H1 (cell line): ENCODE data around the gene TNIK. TPM values are rescaled to one million over a fixed set of nuclear protein-coding genes. Genes with fewer than 3 reads are reported as not detected.

Source experiments
- CTCF ChIA-PET: fragments of 300-600 bp; sonication (Branson Sonifier 250); formaldehyde crosslinking; loops from one replicate; lab custom pipeline; 2021; ENCODE audit not compliant: partially characterized antibody; lab: Charles Lee
- POLR2A ChIA-PET: fragments of 300-600 bp; sonication (Branson Sonifier 250); formaldehyde crosslinking; loops from one replicate; lab custom pipeline; 2021; ENCODE audit warnings: inconsistent platforms; ENCODE audit not compliant: partially characterized antibody; lab: Charles Lee
- DNase-seq, 2 experiments: peaks; one replicate each; pipeline versions ENCODE4 v3.0.0 to v3.0.0-alpha.2; 2010 to 2022; ENCODE audit warnings: low spot score in 2 of 2, low read depth in 1 of 2, mixed read lengths in 1 of 2
- FAIRE-seq: peaks from 2 replicates; lab custom pipeline; 2011; peaks lifted over from hg19 to GRCh38; lab: Jason Lieb, UNC
- H2AFZ ChIP-seq: 2 replicates; pipeline ENCODE4 v1.8.1; 2012; ENCODE audit warnings: low read length, inconsistent platforms
- H2AK5ac ChIP-seq: 2 replicates; pipeline ENCODE4 v1.6.1; 2013; ENCODE audit warnings: low read depth, low read length
- H2BK120ac ChIP-seq: replicated peaks from 2 replicates; pipeline ENCODE3; 2013; ENCODE audit warnings: low read depth, low read length, inconsistent platforms
- H2BK12ac ChIP-seq: 2 replicates; pipeline ENCODE4 v1.6.1; 2013; ENCODE audit warnings: low read depth, low read length
- H2BK15ac ChIP-seq: 2 replicates; pipeline ENCODE4 v1.6.1; 2013; ENCODE audit warnings: low read length
- H2BK20ac ChIP-seq: 2 replicates; pipeline ENCODE4 v1.6.1; 2013; ENCODE audit warnings: low read length
- H2BK5ac ChIP-seq: 2 replicates; pipeline ENCODE4 v1.6.1; 2013; ENCODE audit warnings: low read depth, low read length
- H3K14ac ChIP-seq: 2 replicates; pipeline ENCODE4 v1.6.1; 2013; ENCODE audit warnings: inconsistent platforms; ENCODE audit not compliant: insufficient read length
- H3K18ac ChIP-seq: 2 replicates; pipeline ENCODE4 v1.6.1; 2013; ENCODE audit warnings: low read length; ENCODE audit errors: extremely low read depth
- H3K23ac ChIP-seq: 2 replicates; pipeline ENCODE4 v1.6.1; 2013; ENCODE audit warnings: inconsistent platforms; ENCODE audit not compliant: insufficient read length
- H3K23me2 ChIP-seq: 2 replicates; pipeline ENCODE4 v1.6.1; 2013; ENCODE audit warnings: low read depth, low read length
- H3K27ac ChIP-seq: 2 replicates; pipeline ENCODE4 v1.6.1; 2011; ENCODE audit warnings: low read depth, low read length, inconsistent platforms
- H3K27me3 ChIP-seq, 4 experiments: replicated peaks in 1 of 4; 1 replicate in 1 of 4; 2 replicates in 3 of 4; pipeline versions ENCODE4 v1.6.1 to v1.8.1; 2011 to 2013; ENCODE audit warnings: low read length in 3 of 4, mild to moderate bottlenecking in 3 of 4, inconsistent platforms in 2 of 4, mixed read lengths in 2 of 4, moderate library complexity in 1 of 4; ENCODE audit not compliant: control insufficient read depth in 3 of 4, insufficient read depth in 3 of 4; ENCODE audit errors: extremely low read depth in 1 of 4
- H3K36me3 ChIP-seq, 4 experiments: 2 replicates each; pipeline versions ENCODE4 v1.6.1 to v1.8.1; 2011 to 2013; ENCODE audit warnings: mild to moderate bottlenecking in 4 of 4, low read length in 3 of 4, moderate library complexity in 2 of 4, control low read depth in 1 of 4, inconsistent platforms in 1 of 4; ENCODE audit not compliant: insufficient read depth in 4 of 4, control insufficient read depth in 2 of 4
- H3K4ac ChIP-seq: replicated peaks from 2 replicates; pipeline ENCODE3; 2013; ENCODE audit warnings: low read length, low read depth, mixed read lengths, inconsistent platforms; ENCODE audit not compliant: insufficient read length
- H3K4me1 ChIP-seq, 4 experiments: replicated peaks in 1 of 4; 1 replicate in 1 of 4; 2 replicates in 3 of 4; pipeline versions ENCODE4 v1.6.1 to v1.8.1; 2011 to 2013; ENCODE audit warnings: low read length in 3 of 4, inconsistent platforms in 2 of 4, mixed read lengths in 1 of 4; ENCODE audit not compliant: insufficient read depth in 4 of 4, control insufficient read depth in 3 of 4
- H3K4me2 ChIP-seq, 2 experiments: 2 replicates each; pipeline versions ENCODE4 v1.6.1 to v1.8.1; 2011 to 2013; ENCODE audit warnings: low read depth in 2 of 2, low read length in 2 of 2, control low read depth in 1 of 2, inconsistent platforms in 1 of 2, mild to moderate bottlenecking in 1 of 2; ENCODE audit not compliant: insufficient read depth in 1 of 2
- H3K4me3 ChIP-seq, 4 experiments: fragments of 200-600, 300-600 bp in 1 of 4; sonication (generic), shearing (Covaris generic), sonication (Bioruptor Twin) in 1 of 4; 2 replicates each; pipeline versions ENCODE4 v1.5.1 to v1.8.1; 2011 to 2016; ENCODE audit warnings: low read length in 4 of 4, low read depth in 3 of 4, control low read depth in 2 of 4, inconsistent platforms in 2 of 4, mild to moderate bottlenecking in 2 of 4, mixed read lengths in 1 of 4, moderate library complexity in 1 of 4; ENCODE audit not compliant: insufficient read depth in 2 of 4; ENCODE audit errors: extremely low read depth in 1 of 4
- H3K56ac ChIP-seq: replicated peaks from 2 replicates; pipeline ENCODE3; 2013; ENCODE audit warnings: low read depth, mild to moderate bottlenecking, mixed read lengths, low read length, inconsistent platforms; ENCODE audit not compliant: insufficient read length
- H3K79me1 ChIP-seq: 2 replicates; pipeline ENCODE4 v1.6.1; 2013; ENCODE audit warnings: low read depth, low read length, control low read depth
- H3K79me2 ChIP-seq, 2 experiments: 2 replicates each; pipeline versions ENCODE4 v1.6.1 to v1.8.1; 2012 to 2013; ENCODE audit warnings: low read length in 2 of 2, mild to moderate bottlenecking in 2 of 2, inconsistent platforms in 1 of 2; ENCODE audit not compliant: insufficient read depth in 2 of 2, control insufficient read depth in 1 of 2
- H3K9ac ChIP-seq, 4 experiments: replicated peaks in 1 of 4; 1 replicate in 1 of 4; 2 replicates in 3 of 4; pipeline versions ENCODE4 v1.6.1 to v1.8.1; 2011 to 2013; ENCODE audit warnings: low read depth in 3 of 4, low read length in 3 of 4, control low read depth in 2 of 4, mild to moderate bottlenecking in 2 of 4, moderate library complexity in 2 of 4, inconsistent platforms in 1 of 4; ENCODE audit errors: extremely low read depth in 1 of 4
- H3K9me3 ChIP-seq, 2 experiments: 2 replicates each; pipeline versions ENCODE4 v1.6.1 to v1.8.1; 2012 to 2013; ENCODE audit warnings: mild to moderate bottlenecking in 2 of 2, moderate library complexity in 2 of 2, control low read depth in 1 of 2, inconsistent platforms in 1 of 2, low read depth in 1 of 2, low read length in 1 of 2, mixed read lengths in 1 of 2; ENCODE audit not compliant: insufficient read depth in 2 of 2
- H4K20me1 ChIP-seq, 2 experiments: replicated peaks in 1 of 2; 2 replicates each; pipeline versions ENCODE3 to v1.8.1; 2011 to 2013; ENCODE audit warnings: inconsistent platforms in 2 of 2, low read length in 2 of 2, mild to moderate bottlenecking in 1 of 2; ENCODE audit not compliant: insufficient read depth in 2 of 2, control insufficient read depth in 1 of 2
- H4K5ac ChIP-seq: 2 replicates; pipeline ENCODE4 v1.6.1; 2013; ENCODE audit warnings: low read length, low read depth, mixed read lengths, inconsistent platforms; ENCODE audit not compliant: insufficient read length
- H4K8ac ChIP-seq: 2 replicates; pipeline ENCODE4 v1.8.0; 2013; ENCODE audit warnings: mild to moderate bottlenecking, moderate library complexity, low read length, inconsistent platforms; ENCODE audit not compliant: insufficient read depth; ENCODE audit errors: extremely low read depth
- H4K91ac ChIP-seq: replicated peaks from 2 replicates; pipeline ENCODE3; 2013; ENCODE audit warnings: low read length, mixed read lengths, inconsistent platforms; ENCODE audit not compliant: insufficient read length
- CEBPB ChIP-seq: IDR thresholded peaks from 2 replicates; pipeline ENCODE4 v1.6.1; 2012; ENCODE audit warnings: low read depth, low read length
- CTBP2 ChIP-seq: IDR thresholded peaks from 2 replicates; pipeline ENCODE4 v1.7.0; 2011; ENCODE audit warnings: borderline replicate concordance, mild to moderate bottlenecking, moderate library complexity, mixed read lengths, low read length; ENCODE audit not compliant: insufficient read depth, insufficient read length
- EZH2 ChIP-seq: fragments of 200-600 bp; sonication (generic); IDR thresholded peaks from 2 replicates; pipeline ENCODE4 v1.7.1; 2012; ENCODE audit warnings: low read depth, mild to moderate bottlenecking, moderate library complexity, low read length, inconsistent platforms; ENCODE audit not compliant: severe bottlenecking
- FOSL1 ChIP-seq: IDR thresholded peaks from 2 replicates; pipeline ENCODE4 v1.6.1; 2011; ENCODE audit warnings: mild to moderate bottlenecking, low read depth, low read length, moderate library complexity; ENCODE audit not compliant: insufficient read depth
- JUND ChIP-seq: IDR thresholded peaks from 2 replicates; pipeline ENCODE4 v1.6.1; 2011; ENCODE audit warnings: mild to moderate bottlenecking, improper control_type of control experiment, low read length
- KDM4A ChIP-seq: IDR thresholded peaks from one replicate; pipeline ENCODE4 v1.7.1; 2012; ENCODE audit warnings: low read depth, mild to moderate bottlenecking, moderate library complexity, low read length, inconsistent platforms; ENCODE audit not compliant: severe bottlenecking
- KDM5A ChIP-seq: fragments of 200-600 bp; IDR thresholded peaks from 2 replicates; pipeline ENCODE4 v1.7.1; 2012; ENCODE audit warnings: mild to moderate bottlenecking, low read length, inconsistent platforms, mixed read lengths
- NRF1 ChIP-seq: IDR thresholded peaks from 2 replicates; pipeline ENCODE4 v1.6.1; 2011; ENCODE audit warnings: mild to moderate bottlenecking, low read depth, low read length, improper control_type of control experiment
- PHF8 ChIP-seq: fragments of 200-600 bp; sonication (generic); conservative IDR thresholded peaks from 2 replicates; pipeline ENCODE4 v1.7.1; 2012; ENCODE audit warnings: low read depth, mild to moderate bottlenecking, inconsistent platforms, low read length, moderate library complexity
- POLR2A ChIP-seq, 2 experiments: IDR thresholded peaks; 1 replicate in 1 of 2; 2 replicates in 1 of 2; pipeline ENCODE4 v1.6.1; 2011; ENCODE audit warnings: low read depth in 2 of 2, low read length in 2 of 2, mild to moderate bottlenecking in 2 of 2; ENCODE audit errors: control extremely low read depth in 1 of 2
- POU5F1 ChIP-seq: IDR thresholded peaks from 2 replicates; pipeline ENCODE4 v1.6.1; 2011; ENCODE audit warnings: low read depth, mild to moderate bottlenecking, low read length, moderate library complexity
- RXRA ChIP-seq: IDR thresholded peaks from 2 replicates; pipeline ENCODE4 v1.6.1; 2011; ENCODE audit warnings: low read depth, mild to moderate bottlenecking, low read length, moderate library complexity; ENCODE audit not compliant: insufficient read depth
- SIRT6 ChIP-seq: IDR thresholded peaks from one replicate; pipeline ENCODE4 v1.7.1; 2012; ENCODE audit warnings: low read length, inconsistent platforms
- SP1 ChIP-seq: IDR thresholded peaks from 2 replicates; pipeline ENCODE4 v1.6.1; 2011; ENCODE audit warnings: low read depth, low read length
- SUZ12 ChIP-seq: fragments of 200-600 bp; sonication (generic); IDR thresholded peaks from 2 replicates; pipeline ENCODE4 v1.6.1; 2012; ENCODE audit warnings: mild to moderate bottlenecking, inconsistent platforms, low read length, moderate library complexity, mixed read lengths
- TAF1 ChIP-seq: IDR thresholded peaks from 2 replicates; pipeline ENCODE4 v1.6.1; 2011; ENCODE audit warnings: mild to moderate bottlenecking, low read depth, low read length
- TEAD4 ChIP-seq: IDR thresholded peaks from 2 replicates; pipeline ENCODE4 v1.6.1; 2012; ENCODE audit warnings: low read depth, low read length, inconsistent platforms, mixed read lengths
- WGBS, 2 experiments: shearing (Covaris generic) in 1 of 2; methylation state at CpG; one replicate each; pipeline versions ENCODE4 v1.1.6 to v1.1.7; 2013 to 2015; ENCODE audit warnings: low lambda C conversion rate in 2 of 2, mixed read lengths in 2 of 2, inconsistent platforms in 1 of 2, low coverage in 1 of 2, missing lambda C conversion rate in 1 of 2; ENCODE audit not compliant: insufficient replicate concordance in 2 of 2, insufficient coverage in 1 of 2, insufficient read length in 1 of 2; ENCODE audit errors: extremely low coverage in 1 of 2, missing lambda C conversion rate in 1 of 2; 5-methylcytosine and 5-hydroxymethylcytosine counted together
- polyA plus RNA-seq, 7 experiments: library from polyadenylated mRNA; depleted of rRNA in 3 of 7; stranded (reverse) in 5 of 7; unstranded in 2 of 7; fragments of >200 nt in 5 of 7; fragments of 200-250 nt in 2 of 7; gene quantifications; 1 replicate in 5 of 7; 2 replicates in 1 of 7; 4 replicates in 1 of 7; pipeline versions ENCODE4 v1.2.1 to v1.2.3, GENCODE V29; 2011 to 2013; ENCODE audit warnings: missing spikeins in 2 of 7, mixed read lengths in 2 of 7
- total RNA-seq: library from RNA; stranded (reverse); fragmentation: NEBNext Ultra II Directional; extraction: Animal tissue kit (Norgen Biotek cat#: 25700); gene quantifications from 2 replicates; pipeline ENCODE4 v1.2.1, GENCODE V29; 2021

TNIK gene
- total and polyA plus RNA-seq, 2 of the 8 experiments (the other 6 are each of a cell fraction or from before 2014, with no cell fraction given): 7.4 to 42.0 TPM

DNA sequence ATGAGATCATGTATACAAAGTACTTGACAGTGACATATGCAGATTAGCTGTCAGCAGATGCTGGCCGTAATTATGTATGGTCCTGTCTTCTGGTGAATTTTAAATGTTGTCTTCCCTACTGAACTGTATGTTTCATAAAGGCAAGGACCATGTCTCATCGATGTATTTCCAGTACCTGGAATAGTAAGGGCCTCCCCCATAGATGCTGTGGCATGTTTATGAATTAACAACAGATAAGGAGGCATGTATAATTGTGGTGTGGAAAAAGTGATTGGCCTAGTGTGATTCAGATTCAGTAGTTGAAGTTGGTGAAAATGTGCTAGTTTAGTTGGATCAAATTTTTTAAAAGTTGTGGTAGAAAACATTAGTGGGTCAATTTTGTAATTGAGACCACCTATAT, 231.0 kb downstream of the TNIK start:
- H2BK15ac ChIP-seq: no peak overlapping the region
- no peak overlapping the region for H2BK12ac ChIP-seq
- no peak overlapping the region for H2BK20ac ChIP-seq
- no peaks in the 10 kb centered on the region; the same call in 1 of the 2 replicates for H3K79me1 ChIP-seq
- H3K36me3 ChIP-seq: peaks cover 0 to 4% (median 0%) of the 10 kb centered on the region in 4 experiments; a peak in 3 of 8 replicates
- no peak overlapping the region for H3K9ac ChIP-seq
- H3K4me2 ChIP-seq: no peak overlapping the region
- no peaks in the 10 kb centered on the region for H3K27me3 ChIP-seq
- no peaks in the 10 kb centered on the region for H3K9me3 ChIP-seq
- ChIA-PET POLR2A (no interaction called here), CTCF (no interaction called here)
- no peak overlapping the region for H4K8ac ChIP-seq
- H2BK5ac ChIP-seq: no peak overlapping the region
- no peak overlapping the region for H3K4me3 ChIP-seq
- H2BK120ac ChIP-seq: no peak overlapping the region
- FAIRE-seq (no peak), DNase-seq (no peak)
- WGBS, 2 experiments: 96% methylated on average over 2 of the region's 2 CpGs; no CpG with 5 or more reads in 1 of the 2 experiments
- no peaks in the 10 kb centered on the region for H4K20me1 ChIP-seq
- no peak overlapping the region for H3K23ac ChIP-seq
- H3K23me2 ChIP-seq: no peaks in the 10 kb centered on the region
- H3K4ac ChIP-seq: no peak overlapping the region
- H3K79me2 ChIP-seq: no peaks in the 10 kb centered on the region
- H2AFZ ChIP-seq: no peak overlapping the region
- H3K4me1 ChIP-seq: no peaks in the 10 kb centered on the region
- no peak overlapping the region for H3K18ac ChIP-seq
- H3K14ac ChIP-seq: no peak overlapping the region
- no peak overlapping the region for H4K5ac ChIP-seq
- no peak overlapping the region for H3K27ac ChIP-seq
- H2AK5ac ChIP-seq: no peak overlapping the region
- no peak overlapping the region for H4K91ac ChIP-seq
- no peak overlapping the region for H3K56ac ChIP-seq
- TF ChIP-seq CTBP2 (no peak), TEAD4 (no peak), SIRT6 (no peak), SUZ12 (no peak), JUND (no peak), PHF8 (no peak), RXRA (no peak), CEBPB (no peak), FOSL1 (no peak), NRF1 (no peak), POLR2A (IDR thresholded peaks at IDR 0.05; ENCODE audit: control extremely low read depth in 1 of 2, low read depth in 2 of 2, low read length in 2 of 2) (no peak), EZH2 (no peak), POU5F1 (no peak), SP1 (no peak), TAF1 (no peak), KDM4A (no peak), KDM5A (no peak)
